WI38 (cell line): ENCODE results near the gene MAN1A1.

ENCODE experiments used
- H3K4me3 ChIP-seq: 2 replicates; pipeline ENCODE4 v1.5.1; 2011; ENCODE audit warnings: low read depth, mild to moderate bottlenecking, control low read depth, low read length
- TF ChIP-seq, protein P1 (sequence below): IDR thresholded peaks from 2 replicates; pipeline ENCODE4 v1.5.1; 2012; ENCODE audit warnings: low read depth, mild to moderate bottlenecking, control low read depth, low read length

MAN1A1 gene

DNA sequence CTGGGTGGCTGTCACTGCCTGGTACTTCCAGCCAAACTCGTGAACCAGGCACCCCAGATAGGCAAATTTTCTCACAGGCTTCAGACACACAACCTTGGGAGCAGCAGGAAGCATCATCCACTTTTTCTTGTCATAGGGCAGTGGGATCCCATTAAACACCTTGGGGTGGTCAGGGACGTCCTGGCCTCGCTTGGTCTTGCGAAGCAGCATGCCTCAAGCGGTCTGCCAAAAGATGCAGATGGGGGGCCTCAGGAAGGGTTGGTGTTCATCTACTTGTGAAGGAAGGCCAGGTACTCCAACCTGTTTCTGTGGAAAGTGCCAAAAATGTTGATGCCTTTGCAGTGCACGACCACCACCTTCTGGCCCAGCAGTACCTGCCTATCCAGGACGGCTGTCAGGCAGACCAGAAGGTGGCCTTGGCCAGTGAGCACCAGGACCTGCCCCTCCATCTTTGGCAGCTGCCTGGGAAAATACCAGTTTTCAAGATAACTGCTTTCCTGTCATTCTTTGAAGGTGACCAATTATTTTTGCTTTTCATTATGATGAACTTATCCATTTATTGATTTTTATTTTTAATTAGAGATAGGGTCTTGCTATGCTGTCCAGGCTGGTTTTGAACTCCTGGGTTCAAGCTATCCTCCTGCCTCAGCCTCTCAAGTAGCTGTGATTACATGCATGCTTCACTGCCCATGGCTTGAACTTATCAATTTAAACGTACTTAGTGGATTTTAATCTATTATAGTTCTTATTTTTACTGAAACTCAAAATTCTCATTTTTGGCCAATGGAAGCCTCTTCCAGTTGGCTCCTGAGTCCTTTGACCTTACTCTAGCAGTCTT lies 80.1 kb downstream of the MAN1A1 start:
- TF ChIP-seq, protein P1, sequence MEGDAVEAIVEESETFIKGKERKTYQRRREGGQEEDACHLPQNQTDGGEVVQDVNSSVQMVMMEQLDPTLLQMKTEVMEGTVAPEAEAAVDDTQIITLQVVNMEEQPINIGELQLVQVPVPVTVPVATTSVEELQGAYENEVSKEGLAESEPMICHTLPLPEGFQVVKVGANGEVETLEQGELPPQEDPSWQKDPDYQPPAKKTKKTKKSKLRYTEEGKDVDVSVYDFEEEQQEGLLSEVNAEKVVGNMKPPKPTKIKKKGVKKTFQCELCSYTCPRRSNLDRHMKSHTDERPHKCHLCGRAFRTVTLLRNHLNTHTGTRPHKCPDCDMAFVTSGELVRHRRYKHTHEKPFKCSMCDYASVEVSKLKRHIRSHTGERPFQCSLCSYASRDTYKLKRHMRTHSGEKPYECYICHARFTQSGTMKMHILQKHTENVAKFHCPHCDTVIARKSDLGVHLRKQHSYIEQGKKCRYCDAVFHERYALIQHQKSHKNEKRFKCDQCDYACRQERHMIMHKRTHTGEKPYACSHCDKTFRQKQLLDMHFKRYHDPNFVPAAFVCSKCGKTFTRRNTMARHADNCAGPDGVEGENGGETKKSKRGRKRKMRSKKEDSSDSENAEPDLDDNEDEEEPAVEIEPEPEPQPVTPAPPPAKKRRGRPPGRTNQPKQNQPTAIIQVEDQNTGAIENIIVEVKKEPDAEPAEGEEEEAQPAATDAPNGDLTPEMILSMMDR, result no peak
- no peak overlapping the region for H3K4me3 ChIP-seq

DNA sequence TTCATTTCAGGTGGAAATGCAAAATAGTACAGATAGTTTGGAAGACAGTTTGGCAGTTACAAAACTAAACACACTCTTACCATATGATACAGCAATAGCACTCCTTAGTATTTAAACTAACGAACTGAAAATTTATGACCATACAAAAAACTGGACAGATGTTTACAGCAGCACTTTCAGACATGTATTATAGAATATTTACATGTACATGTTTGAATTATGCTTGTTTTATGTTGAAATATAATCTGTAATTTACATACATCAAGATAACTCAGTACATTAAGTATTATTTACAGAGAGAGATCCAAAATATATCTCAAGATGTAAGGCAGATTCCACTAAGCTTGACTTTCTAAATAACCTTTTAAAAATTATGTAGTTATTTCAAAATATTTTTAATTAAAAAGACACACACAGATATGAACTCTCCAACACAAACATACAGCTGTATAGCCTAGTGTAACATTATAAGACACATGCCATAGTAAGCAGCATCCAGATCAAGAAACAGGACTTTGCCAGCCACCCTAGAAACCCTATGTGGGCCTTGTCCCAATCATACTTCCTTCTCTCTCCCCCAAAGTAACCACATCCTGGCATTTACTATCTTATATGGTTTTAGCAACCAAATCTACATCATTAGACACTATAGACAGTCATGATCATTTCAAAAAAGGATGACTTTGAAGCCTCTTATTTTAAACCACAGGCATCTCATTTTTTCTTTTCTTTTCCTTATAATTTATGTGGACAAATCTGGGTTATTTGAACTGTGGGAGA lies 82.2 kb downstream of the MAN1A1 start:
- no peak overlapping the region for H3K4me3 ChIP-seq
- TF ChIP-seq, protein P1, result no peak

DNA sequence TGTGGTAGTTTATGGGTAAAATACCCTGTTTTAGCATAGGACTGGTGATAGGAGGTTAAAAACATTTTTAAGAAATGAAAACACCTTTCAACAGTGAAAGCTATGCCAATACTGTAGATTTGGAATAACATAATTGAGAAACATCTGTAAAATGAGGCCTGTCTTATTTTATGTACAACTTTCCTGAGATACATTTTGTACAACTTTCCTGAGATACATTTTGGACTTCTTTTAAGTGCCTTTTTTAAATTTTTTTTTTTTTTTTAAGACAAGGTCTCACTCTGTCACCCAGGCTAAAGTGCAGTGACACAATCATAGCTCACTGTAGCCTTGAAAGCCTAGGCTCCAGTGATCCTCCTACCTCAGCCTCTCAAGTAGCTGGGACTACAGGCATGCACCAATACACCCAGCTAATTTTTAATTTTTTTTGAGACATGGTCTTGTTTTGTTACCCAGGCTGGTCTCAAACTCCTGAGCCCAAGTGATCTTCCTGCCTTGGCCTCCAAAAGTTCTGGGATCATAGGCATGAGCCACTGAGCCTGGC lies 84.6 kb downstream of the MAN1A1 start:
- H3K4me3 ChIP-seq, result no peak overlapping the region
- TF ChIP-seq, protein P1, result no peak

DNA sequence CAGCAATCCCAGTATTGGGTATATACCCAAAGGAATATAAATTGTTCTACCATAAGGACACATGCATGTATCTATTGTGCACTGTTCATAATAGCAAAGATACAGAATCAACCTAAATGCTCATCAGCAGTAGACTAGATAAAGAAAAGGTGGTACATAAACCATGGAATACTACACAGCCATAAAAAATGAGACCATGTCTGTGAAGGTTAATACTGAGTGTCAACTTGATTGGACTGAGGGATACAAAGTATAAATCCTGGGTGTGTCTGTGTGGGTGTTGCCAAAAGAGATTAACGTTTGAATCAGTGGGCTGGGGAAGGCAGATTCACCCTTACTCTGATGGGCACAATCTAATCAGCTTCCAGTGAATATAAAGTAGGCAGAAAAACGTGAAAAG lies 86.9 kb downstream of the MAN1A1 start:
- TF ChIP-seq, protein P1, result no peak
- H3K4me3 ChIP-seq, result no peak overlapping the region

DNA sequence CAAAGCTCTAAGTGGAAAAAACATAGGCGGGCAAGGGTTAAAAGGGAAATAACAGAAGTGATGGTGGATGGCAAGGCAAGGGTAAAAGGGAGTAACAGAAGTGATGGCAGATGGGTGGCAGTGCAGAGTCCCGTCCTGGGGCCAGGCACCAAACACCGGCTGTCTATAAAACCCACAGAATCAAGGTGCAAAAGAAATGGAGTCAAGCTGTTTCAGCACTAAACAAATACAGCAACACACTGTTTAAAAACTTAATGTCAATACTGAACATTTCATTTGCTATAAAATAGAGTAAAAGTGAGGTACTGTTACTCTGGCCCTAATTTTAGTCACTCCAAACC lies 87.6 kb downstream of the MAN1A1 start:
- TF ChIP-seq, protein P1, result no peak
- H3K4me3 ChIP-seq, result no peak overlapping the region

DNA sequence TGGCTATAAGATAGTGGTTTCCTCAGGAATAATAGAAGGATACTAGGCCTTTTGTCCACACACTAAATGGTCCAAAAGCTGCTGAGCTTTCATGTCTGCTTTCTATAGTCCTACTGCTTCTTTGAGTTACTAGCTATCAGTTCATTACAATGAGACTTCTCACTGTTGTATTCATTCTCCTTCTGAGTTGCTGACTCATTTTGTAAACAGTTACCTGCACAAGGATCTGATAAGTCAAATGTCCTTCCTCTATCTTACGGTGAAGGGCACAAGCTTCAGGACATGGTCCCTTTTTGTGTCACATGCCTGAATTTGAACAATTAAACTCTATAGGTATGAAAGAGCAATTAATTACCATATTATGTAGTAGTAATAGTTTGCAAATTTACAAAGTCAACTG lies 90.5 kb downstream of the MAN1A1 start:
- H3K4me3 ChIP-seq, result no peak overlapping the region
- TF ChIP-seq, protein P1, result no peak

DNA sequence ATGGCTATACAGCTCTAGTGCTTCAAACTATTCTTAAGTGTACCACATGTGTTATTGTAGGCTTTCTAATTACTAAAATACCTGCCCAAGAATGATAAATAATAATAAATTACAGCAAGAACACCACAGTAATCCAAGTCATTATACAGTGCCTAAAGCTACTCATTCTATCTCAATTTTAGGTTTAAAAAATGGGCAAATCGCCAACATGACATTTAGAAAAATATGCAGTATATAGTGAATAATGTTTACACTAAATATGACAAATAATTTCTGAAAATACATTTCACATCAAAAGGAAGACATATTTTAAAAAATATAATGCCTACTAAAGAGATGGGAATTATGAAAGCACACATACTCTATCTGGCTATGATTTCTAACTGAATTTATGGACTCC lies 91.8 kb downstream of the MAN1A1 start:
- H3K4me3 ChIP-seq, result no peak overlapping the region
- TF ChIP-seq, protein P1, result no peak
